Measurements from ENCODE around the gene ZFYVE26.

Gene ZFYVE26

DNA sequence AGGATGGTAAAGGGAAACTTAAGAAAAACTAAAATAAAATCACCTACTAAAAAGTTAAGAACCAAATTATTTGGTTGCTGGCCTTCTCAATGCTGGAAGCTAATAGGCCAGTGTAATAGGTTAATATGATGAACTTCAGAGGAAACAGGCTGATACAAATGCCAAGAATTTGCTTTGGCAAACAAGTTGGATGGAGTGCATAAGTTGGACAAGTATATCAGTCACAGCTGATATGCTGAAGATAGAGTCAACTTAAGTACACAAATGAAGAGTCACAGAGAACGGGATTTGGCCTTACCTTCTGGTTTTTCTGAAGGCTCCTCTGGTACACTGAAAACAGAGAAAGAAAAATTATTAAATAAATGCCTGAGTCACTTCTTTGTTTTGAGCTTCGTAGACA is 48.2 kb downstream of the ZFYVE26 start:
- no peak for DNase-seq (ENCODE audit: low read depth, low spot score)
- in situ Hi-C loops (cut with HindIII; ENCODE audit: low sequenced_read_pairs) = no loop called here
- TF ChIP-seq, protein P1, sequence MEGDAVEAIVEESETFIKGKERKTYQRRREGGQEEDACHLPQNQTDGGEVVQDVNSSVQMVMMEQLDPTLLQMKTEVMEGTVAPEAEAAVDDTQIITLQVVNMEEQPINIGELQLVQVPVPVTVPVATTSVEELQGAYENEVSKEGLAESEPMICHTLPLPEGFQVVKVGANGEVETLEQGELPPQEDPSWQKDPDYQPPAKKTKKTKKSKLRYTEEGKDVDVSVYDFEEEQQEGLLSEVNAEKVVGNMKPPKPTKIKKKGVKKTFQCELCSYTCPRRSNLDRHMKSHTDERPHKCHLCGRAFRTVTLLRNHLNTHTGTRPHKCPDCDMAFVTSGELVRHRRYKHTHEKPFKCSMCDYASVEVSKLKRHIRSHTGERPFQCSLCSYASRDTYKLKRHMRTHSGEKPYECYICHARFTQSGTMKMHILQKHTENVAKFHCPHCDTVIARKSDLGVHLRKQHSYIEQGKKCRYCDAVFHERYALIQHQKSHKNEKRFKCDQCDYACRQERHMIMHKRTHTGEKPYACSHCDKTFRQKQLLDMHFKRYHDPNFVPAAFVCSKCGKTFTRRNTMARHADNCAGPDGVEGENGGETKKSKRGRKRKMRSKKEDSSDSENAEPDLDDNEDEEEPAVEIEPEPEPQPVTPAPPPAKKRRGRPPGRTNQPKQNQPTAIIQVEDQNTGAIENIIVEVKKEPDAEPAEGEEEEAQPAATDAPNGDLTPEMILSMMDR (IDR thresholded peaks at IDR 0.05; ENCODE audit: low read depth, low read length) = no peak
- no peak overlapping the region for H3K4me3 ChIP-seq (ENCODE audit: low read depth, low read length)

DNA sequence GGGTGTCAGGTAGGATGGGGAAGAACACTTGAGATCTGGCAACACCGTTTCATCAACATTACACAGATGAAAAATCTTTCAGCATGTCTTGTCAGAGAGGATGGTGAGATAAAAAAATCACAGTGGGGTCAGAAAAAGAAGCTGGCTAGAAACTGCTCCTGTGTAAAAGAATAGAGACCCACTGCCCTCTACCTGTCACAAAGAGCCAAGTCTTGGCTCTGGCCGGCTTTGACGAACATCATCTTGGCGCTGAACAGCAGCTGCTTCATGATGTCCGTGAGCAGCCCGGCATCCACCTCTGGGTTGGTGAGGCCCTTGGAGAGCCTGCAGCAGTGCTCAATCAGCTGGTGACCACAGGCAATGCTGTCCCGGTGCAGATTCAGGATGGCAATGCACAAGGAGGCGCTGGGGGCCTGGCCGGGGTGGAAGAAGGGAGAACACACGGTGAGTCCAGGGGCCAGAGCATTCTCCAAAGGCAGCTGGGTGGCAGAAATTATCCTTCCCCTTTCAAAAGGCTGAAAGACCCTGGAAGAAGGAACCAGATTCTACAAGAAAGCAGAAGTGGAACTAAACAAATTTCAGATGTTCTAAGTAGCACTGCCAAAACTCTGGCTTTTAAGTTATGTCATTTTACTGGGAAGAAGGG is 50.2 kb downstream of the ZFYVE26 start:
- DNase-seq (ENCODE audit: low read depth, low spot score) = no peak
- H3K4me3 ChIP-seq (ENCODE audit: low read depth, low read length) = no peak overlapping the region
- in situ Hi-C loops (cut with HindIII; ENCODE audit: low sequenced_read_pairs) = no loop called here
- TF ChIP-seq, protein P1 (IDR thresholded peaks at IDR 0.05; ENCODE audit: low read depth, low read length) = no peak

DNA sequence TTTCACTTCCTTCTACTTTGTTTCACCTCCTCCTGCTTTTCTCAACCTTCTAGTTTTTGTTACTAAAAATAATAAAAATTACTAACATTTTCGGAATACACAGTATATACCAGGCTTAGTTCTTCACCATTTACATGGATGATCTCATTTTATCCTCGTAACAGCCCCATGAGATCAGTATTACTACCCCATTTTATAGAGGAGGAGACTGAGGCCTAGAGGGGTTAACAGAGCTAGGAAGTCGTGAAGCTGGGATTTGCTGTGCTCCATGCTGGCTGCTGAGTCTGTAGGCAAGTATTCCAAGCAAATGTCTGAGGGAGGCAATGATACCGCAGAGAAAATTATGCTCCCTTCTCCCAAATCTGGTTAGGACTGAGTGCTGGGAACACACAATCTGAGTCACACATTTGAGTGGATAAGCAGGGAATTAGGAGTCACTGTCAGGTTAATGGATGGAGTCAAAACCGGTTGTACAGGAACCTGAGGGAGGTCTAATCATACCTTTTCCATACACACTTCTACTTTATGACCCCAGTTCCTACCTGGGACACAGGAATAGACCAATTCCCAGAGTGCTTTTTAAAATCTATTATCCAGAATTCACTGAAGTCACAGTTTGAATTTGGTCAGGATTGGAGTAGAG is 51.1 kb downstream of the ZFYVE26 start:
- no peak for DNase-seq (ENCODE audit: low read depth, low spot score)
- in situ Hi-C loops (cut with HindIII; ENCODE audit: low sequenced_read_pairs) = no loop called here

DNA sequence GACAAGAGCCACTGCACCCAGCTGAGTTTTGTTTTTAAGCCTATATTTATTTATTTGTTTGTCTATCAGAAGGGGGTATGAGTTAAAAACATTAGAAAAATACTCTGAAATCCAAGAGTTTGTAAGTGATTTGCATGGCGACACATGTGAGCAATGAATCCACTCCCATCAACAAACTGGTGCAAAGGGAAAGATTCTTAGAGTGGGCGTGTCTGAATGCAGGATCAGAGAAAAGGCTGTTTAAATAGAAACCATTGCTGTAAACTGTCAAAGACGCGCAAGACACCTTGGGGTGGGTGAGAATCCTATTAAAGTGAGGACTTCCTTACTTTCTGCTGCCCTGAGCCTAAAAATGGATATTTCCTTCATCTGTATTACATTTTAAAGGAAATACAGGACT is 51.9 kb downstream of the ZFYVE26 start:
- in situ Hi-C loops (cut with HindIII; ENCODE audit: low sequenced_read_pairs) = no loop called here
- H3K4me3 ChIP-seq (ENCODE audit: low read depth, low read length) = no peak overlapping the region
- TF ChIP-seq, protein P1 (IDR thresholded peaks at IDR 0.05; ENCODE audit: low read depth, low read length) = no peak
- no peak for DNase-seq (ENCODE audit: low read depth, low spot score)

More for the DNA sequence above, 51.1 kb downstream of the ZFYVE26 start:
- TF ChIP-seq, protein P1 (IDR thresholded peaks at IDR 0.05; ENCODE audit: low read depth, low read length) = no peak
- no peak overlapping the region for H3K4me3 ChIP-seq (ENCODE audit: low read depth, low read length)

DNA sequence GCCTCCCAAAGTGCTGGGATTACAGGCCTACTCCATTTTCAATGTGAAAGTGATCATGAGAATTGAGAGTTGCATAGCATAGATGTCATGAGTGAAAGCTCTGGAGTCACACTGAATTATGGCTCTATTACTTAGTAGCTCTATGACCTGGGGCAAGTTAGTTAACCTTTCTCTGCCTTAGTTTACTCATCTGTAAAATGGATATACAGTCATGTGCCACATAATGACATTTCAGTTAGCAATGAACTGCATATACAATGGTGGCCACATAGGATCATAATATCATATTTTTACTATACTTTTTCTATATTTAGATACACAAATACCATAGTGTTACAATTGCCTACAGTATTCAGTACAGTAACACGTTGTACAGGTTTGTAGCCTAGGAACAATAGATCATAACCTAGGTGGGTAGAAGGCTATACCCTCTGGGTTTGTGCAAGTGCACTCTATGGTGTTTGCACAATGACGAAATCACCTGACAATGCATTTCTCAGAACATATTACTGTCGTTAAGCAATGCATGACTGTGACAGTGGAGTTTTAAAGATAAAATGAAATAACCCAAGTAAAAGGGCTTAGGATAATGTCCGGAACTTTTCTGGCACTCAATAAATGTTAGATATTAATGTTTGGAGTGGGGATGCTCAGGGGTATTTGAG is 53.1 kb downstream of the ZFYVE26 start:
- H3K4me3 ChIP-seq (ENCODE audit: low read depth, low read length) = no peak overlapping the region
- no peak for DNase-seq (ENCODE audit: low read depth, low spot score)
- TF ChIP-seq, protein P1 (IDR thresholded peaks at IDR 0.05; ENCODE audit: low read depth, low read length) = no peak
- in situ Hi-C loops (cut with HindIII; ENCODE audit: low sequenced_read_pairs) = no loop called here

DNA sequence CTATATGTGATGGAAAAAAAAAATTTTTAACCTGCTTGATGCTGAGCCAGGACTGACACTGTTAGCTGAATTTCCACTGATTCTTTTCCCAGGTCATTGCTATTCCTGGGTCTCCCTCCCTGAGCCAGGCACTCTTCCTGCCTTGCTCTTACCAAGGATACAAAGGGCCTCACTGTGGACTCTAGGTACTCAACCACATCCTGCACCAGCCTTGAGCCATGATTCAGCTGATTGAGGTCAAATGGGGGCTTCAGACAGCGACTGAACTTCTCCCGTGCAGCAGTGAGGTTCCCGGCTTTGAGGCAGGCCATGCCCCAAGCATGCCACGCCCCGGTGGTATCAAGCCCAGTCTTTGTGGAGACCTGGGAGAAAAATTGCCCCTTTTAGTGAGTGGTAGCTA is 54.3 kb downstream of the ZFYVE26 start:
- in situ Hi-C loops (cut with HindIII; ENCODE audit: low sequenced_read_pairs) = no loop called here
- H3K4me3 ChIP-seq (ENCODE audit: low read depth, low read length) = no peak overlapping the region
- TF ChIP-seq, protein P1 (IDR thresholded peaks at IDR 0.05; ENCODE audit: low read depth, low read length) = no peak
- DNase-seq (ENCODE audit: low read depth, low spot score) = no peak

Data from astrocyte of the spinal cord (primary cell).